Measurements from ENCODE around the gene SPHK2. TPM values are rescaled to one million over a fixed set of nuclear protein-coding genes. Genes with fewer than 3 reads are reported as not detected.

The SPHK2 gene, protein sequence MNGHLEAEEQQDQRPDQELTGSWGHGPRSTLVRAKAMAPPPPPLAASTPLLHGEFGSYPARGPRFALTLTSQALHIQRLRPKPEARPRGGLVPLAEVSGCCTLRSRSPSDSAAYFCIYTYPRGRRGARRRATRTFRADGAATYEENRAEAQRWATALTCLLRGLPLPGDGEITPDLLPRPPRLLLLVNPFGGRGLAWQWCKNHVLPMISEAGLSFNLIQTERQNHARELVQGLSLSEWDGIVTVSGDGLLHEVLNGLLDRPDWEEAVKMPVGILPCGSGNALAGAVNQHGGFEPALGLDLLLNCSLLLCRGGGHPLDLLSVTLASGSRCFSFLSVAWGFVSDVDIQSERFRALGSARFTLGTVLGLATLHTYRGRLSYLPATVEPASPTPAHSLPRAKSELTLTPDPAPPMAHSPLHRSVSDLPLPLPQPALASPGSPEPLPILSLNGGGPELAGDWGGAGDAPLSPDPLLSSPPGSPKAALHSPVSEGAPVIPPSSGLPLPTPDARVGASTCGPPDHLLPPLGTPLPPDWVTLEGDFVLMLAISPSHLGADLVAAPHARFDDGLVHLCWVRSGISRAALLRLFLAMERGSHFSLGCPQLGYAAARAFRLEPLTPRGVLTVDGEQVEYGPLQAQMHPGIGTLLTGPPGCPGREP
- total RNA-seq (2022; extraction: Qiagen RNA extraction), result 10.1 to 17.1 TPM (median 15.9 TPM) in 5 replicates

GRCh38 chr19:48618916-48619691 lies at the start of gene SPHK2, which contains the start of gene RPL18:
TSS of gene SPHK2 (plus strand) at chr19:48619506. CDS start at chr19:48620515, 1,009 bp downstream.
TSS of gene RPL18 (minus strand) at chr19:48619178. CDS start at chr19:48619143, 35 bp downstream.

DNA sequence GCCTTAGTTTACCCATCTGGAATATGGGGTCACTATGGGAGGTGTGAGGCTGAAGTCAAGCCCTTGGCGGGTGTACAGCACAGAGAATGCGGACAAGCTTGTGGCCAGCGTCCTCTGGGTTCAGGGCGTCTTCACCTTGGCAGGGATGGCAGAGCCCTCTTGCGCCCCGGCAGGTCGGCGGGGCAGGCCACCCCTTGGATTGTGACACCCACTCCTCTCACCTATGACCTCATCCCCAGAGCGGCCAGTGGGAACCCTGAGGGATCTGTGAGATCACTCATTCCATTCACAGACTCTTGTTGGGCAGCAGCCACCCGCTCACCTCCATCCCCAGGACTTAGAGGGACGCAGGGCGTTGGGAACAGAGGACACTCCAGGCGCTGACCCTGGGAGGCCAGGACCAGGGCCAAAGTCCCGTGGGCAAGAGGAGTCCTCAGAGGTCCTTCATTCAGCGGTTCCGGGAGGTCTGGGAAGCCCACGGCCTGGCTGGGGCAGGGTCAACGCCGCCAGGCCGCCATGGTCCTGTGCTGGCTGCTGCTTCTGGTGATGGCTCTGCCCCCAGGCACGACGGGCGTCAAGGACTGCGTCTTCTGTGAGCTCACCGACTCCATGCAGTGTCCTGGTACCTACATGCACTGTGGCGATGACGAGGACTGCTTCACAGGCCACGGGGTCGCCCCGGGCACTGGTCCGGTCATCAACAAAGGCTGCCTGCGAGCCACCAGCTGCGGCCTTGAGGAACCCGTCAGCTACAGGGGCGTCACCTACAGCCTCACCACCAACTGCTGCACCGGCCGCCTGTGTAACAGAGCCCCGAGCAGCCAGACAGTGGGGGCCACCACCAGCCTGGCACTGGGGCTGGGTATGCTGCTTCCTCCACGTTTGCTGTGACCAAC lies 12.6 kb upstream of the SPHK2 start, which contains the start of gene SPACA4:
Gene SPACA4 (plus strand): TSS at position 280 of the 896 bp plus-strand sequence. CDS start 237 bp downstream, at position 517.

DNA sequence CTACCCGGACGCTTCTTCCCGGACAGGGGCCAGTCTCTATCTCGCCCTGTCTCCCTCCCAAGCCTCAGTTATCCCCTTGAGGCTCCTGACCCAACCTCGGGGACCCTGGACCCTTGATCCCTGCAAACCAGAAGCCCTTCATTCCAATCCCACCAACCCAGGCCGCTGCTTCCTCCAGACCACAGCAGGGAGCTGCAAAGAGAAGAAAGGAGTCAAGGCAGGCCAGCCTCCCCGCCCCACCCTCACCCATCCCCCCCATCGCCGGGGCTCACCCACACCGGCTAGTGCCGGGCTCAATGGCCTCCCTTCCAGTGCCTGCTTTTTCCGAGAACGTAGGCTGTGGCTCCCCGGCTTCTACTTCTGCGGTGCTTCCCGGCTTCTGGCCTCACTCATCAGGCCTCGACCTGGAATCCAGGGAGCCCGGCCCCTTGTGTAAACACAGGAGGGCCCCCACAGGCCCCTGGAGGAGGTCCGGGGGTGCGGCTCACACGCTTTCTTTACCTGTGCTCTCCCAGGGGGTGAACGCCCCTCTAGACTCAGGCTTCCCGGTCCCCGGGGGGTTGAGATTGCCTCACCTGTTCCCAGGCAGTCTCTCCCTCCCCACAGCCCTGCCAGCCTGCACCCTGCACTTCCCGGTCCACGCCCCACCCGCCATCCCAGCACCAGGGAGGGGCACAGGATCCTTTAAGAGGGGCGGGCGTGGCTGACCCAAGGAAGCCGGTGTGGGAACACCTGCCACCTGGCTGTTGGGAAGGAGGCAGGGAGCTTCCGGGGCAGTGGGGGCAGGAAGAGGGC lies 4.7 kb upstream of the SPHK2 start, which contains the start of gene FAM83E:
Gene FAM83E (minus strand): TSS at position 641 of the 795 bp plus-strand sequence. CDS start 1,704 bp downstream, outside the sequence.

DNA sequence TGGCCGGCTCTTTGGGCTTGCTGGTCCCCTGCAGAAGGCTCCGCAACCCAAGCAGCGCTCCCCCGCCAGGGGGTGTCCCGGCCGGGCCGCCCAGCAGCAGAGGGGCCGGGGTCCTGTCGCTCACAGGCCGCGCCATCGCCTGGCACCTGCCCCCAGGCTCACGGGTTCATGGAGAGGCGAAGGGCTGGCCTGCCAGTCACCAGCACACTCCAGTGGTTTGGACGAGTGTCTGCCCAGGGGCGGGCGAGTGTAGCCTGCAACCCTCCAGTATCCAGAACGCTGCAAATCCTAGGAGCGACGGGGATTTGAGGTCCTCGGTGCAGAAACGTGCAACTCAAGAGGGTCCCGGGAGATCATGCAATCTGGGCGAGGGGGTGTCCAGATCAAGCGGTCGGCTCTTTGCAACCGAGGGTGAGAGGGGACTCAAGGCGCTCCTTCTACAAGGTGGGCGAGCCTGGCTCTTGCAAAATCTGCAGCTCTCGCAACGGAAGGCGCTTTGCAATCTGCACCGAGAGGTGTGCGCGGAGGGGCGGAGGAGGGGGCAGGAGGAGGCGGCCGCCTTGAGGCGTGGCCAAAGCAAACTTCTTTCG lies 17.6 kb downstream of the SPHK2 start, which contains the start of gene DBP:
Gene DBP (minus strand): TSS at position 521 of the 590 bp plus-strand sequence. CDS start 385 bp downstream, at position 136.

DNA sequence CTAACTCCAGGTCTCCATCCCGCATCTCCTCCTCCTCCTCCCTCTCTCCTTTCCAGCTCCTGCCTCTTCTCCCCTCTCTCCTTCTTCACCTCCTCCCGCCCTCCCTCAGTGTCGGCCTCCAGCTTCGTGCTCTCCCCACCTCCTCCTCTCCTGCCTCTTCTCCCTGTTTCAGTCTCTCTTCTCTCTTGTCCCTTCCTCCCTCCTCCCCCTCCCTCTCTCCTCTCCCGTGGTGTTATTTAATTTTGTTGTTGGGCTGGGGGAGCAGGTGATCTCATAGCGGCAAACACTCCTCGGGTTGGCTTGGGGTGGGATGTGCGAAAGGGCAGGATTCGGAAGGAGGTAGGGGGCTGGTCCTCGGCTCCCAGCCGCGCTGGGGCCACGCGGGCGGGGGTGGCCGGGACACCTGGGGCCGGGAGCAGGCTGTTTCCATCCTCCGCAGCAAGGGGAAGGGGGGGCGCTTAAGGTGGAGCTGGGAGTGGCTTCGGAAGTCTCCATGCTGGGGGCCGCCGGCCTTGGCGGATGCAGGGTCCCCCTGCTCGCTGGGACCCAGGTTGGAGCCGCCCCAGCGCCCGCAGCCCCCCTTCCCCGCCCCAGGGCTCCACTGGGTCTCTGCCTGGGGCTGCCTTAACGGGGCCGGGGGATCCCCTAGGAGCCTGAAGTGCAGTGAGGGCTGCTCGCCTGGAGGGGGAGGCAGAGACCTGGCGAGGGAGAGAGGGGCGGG lies 26.9 kb downstream of the SPHK2 start, which contains the start of gene CA11:
Gene CA11 (minus strand): TSS at position 187 of the 721 bp plus-strand sequence. CDS start 555 bp downstream, outside the sequence.

GRCh38 chr19:48672994-48673393 lies 53.7 kb downstream of the SPHK2 start, which contains the start of gene NTN5:
TSS of gene NTN5 (minus strand) at chr19:48673017. CDS start at chr19:48670986, 2,031 bp downstream.

Other genes with a start within 250 kb of the SPHK2 start
- gene KDELR1, start 228.0 kb upstream of the SPHK2 start, total RNA-seq (2022; extraction: Qiagen RNA extraction), result 328 to 488 TPM (median 483 TPM) in 5 replicates
- gene GRIN2D, start 225.8 kb upstream of the SPHK2 start, total RNA-seq (2022; extraction: Qiagen RNA extraction), result 5.0 to 9.7 TPM (median 8.6 TPM) in 5 replicates
- gene GRWD1, start 173.5 kb upstream of the SPHK2 start, total RNA-seq (2022; extraction: Qiagen RNA extraction), result 93.6 to 132 TPM (median 119 TPM) in 5 replicates
- gene KCNJ14, start 163.9 kb upstream of the SPHK2 start, total RNA-seq (2022; extraction: Qiagen RNA extraction), result 1.1 to 2.1 TPM (median 1.2 TPM) in 5 replicates
- 54.6 to 66.8 TPM (median 60.9 TPM) in 5 replicates for gene CYTH2, start 150.1 kb upstream of the SPHK2 start, total RNA-seq (2022; extraction: Qiagen RNA extraction)
- 2.2 to 5.3 TPM (median 4.8 TPM) in 5 replicates for gene LMTK3, start 107.7 kb upstream of the SPHK2 start, total RNA-seq (2022; extraction: Qiagen RNA extraction)
- gene SULT2B1, start 67.3 kb upstream of the SPHK2 start, total RNA-seq (2022; extraction: Qiagen RNA extraction), result 11.9 to 18.4 TPM (median 17.2 TPM) in 5 replicates
- gene SPACA4, start 12.8 kb upstream of the SPHK2 start, total RNA-seq (2022; extraction: Qiagen RNA extraction), result 0.08 to 0.11 TPM in 2 of 5 replicates, not detected in the others
- 0.12 to 0.40 TPM (median 0.18 TPM) in 5 replicates for gene FAM83E, start 4.4 kb upstream of the SPHK2 start, total RNA-seq (2022; extraction: Qiagen RNA extraction)
- gene RPL18, start 328 bp upstream of the SPHK2 start, total RNA-seq (2022; extraction: Qiagen RNA extraction), result 2,904 to 3,740 TPM (median 3,069 TPM) in 5 replicates
- 1.5 to 2.7 TPM (median 1.7 TPM) in 5 replicates for gene DBP, start 17.9 kb downstream of the SPHK2 start, total RNA-seq (2022; extraction: Qiagen RNA extraction)
- gene CA11, start 26.7 kb downstream of the SPHK2 start, total RNA-seq (2022; extraction: Qiagen RNA extraction), result 7.6 to 13.1 TPM (median 9.9 TPM) in 5 replicates
- gene NTN5, start 53.5 kb downstream of the SPHK2 start, total RNA-seq (2022; extraction: Qiagen RNA extraction), result 0.07 to 0.29 TPM (median 0.19 TPM) in 5 replicates
- gene FUT2, start 76.5 kb downstream of the SPHK2 start, total RNA-seq (2022; extraction: Qiagen RNA extraction), result not detected in 5 replicates
- gene MAMSTR, start 100.2 kb downstream of the SPHK2 start, total RNA-seq (2022; extraction: Qiagen RNA extraction), result 0.30 to 0.66 TPM (median 0.33 TPM) in 5 replicates
- 0.29 to 0.98 TPM (median 0.54 TPM) in 5 replicates for gene RASIP1, start 121.1 kb downstream of the SPHK2 start, total RNA-seq (2022; extraction: Qiagen RNA extraction)
- not detected in 5 replicates for gene IZUMO1, start 127.4 kb downstream of the SPHK2 start, total RNA-seq (2022; extraction: Qiagen RNA extraction)
- 0.07 to 0.11 TPM (median 0.08 TPM) in 5 replicates for gene FUT1, start 133.1 kb downstream of the SPHK2 start, total RNA-seq (2022; extraction: Qiagen RNA extraction)
- not detected in 5 replicates for gene FGF21, start 136.0 kb downstream of the SPHK2 start, total RNA-seq (2022; extraction: Qiagen RNA extraction)
- 48.8 to 56.6 TPM (median 56.3 TPM) in 5 replicates for gene BCAT2, start 191.5 kb downstream of the SPHK2 start, total RNA-seq (2022; extraction: Qiagen RNA extraction)
- gene HSD17B14, start 217.0 kb downstream of the SPHK2 start, total RNA-seq (2022; extraction: Qiagen RNA extraction), result 12.1 to 15.5 TPM (median 13.1 TPM) in 5 replicates
- gene PLEKHA4, start 249.1 kb downstream of the SPHK2 start, total RNA-seq (2022; extraction: Qiagen RNA extraction), result 1.3 to 1.5 TPM (median 1.4 TPM) in 5 replicates

Measured in A549 treated with dexamethasone at 1 μM for 4 hours (cell line).